Measurements from ENCODE around the gene TSEN34.
"Not testable (repeated sequence)": the region's sequence is repeated elsewhere in the genome, so short reads cannot be mapped to it uniquely, and the experiment has no call there.

Gene TSEN34

GRCh38 chr19:54242234-54242633 lies 51.1 kb downstream of the TSEN34 start:
- not testable (repeated sequence) for H3K27me3 ChIP-seq (ENCODE audit: insufficient read depth, low read length, poor library complexity); H3K4me2 ChIP-seq (ENCODE audit: insufficient read depth, low read length); H3K9me3 ChIP-seq (ENCODE audit: insufficient read depth, low read length, severe bottlenecking); H3K36me3 ChIP-seq (ENCODE audit: insufficient read depth, low read length); ATAC-seq (ENCODE audit: insufficient read depth, low read depth); H3K79me2 ChIP-seq (ENCODE audit: insufficient read depth, low read length); H3K4me1 ChIP-seq (ENCODE audit: insufficient read depth, low read length); H3K4me3 ChIP-seq (ENCODE audit: low read depth in 1 of 2, low read length in 2 of 2); H4K20me1 ChIP-seq (ENCODE audit: insufficient read depth, low read length); H3K27ac ChIP-seq (ENCODE audit: low read length); DNase-seq; H2AFZ ChIP-seq (ENCODE audit: low read depth, low read length); H3K9ac ChIP-seq (ENCODE audit: low read depth, low read length)

- H3K36me3 ChIP-seq (ENCODE audit: insufficient read depth, low read length); DNase-seq; H3K27ac ChIP-seq (ENCODE audit: low read length); H3K4me3 ChIP-seq (ENCODE audit: low read depth in 1 of 2, low read length in 2 of 2); H3K27me3 ChIP-seq (ENCODE audit: insufficient read depth, low read length, poor library complexity); ATAC-seq (ENCODE audit: insufficient read depth, low read depth); H3K79me2 ChIP-seq (ENCODE audit: insufficient read depth, low read length); H3K9me3 ChIP-seq (ENCODE audit: insufficient read depth, low read length, severe bottlenecking); H3K4me1 ChIP-seq (ENCODE audit: insufficient read depth, low read length); H4K20me1 ChIP-seq (ENCODE audit: insufficient read depth, low read length); H3K9ac ChIP-seq (ENCODE audit: low read depth, low read length); H3K4me2 ChIP-seq (ENCODE audit: insufficient read depth, low read length); H2AFZ ChIP-seq (ENCODE audit: low read depth, low read length): not testable (repeated sequence)
Observed at GRCh38 chr19:54242646-54243045, 51.5 kb downstream of the TSEN34 start, which contains the start of gene LILRA6. TSS of gene LILRA6 (minus strand) at chr19:54242790.

GRCh38 chr19:54243809-54244208 lies 52.7 kb downstream of the TSEN34 start:
- DNase-seq; ATAC-seq (ENCODE audit: insufficient read depth, low read depth); H3K4me3 ChIP-seq (ENCODE audit: low read depth in 1 of 2, low read length in 2 of 2); H3K36me3 ChIP-seq (ENCODE audit: insufficient read depth, low read length); H3K4me1 ChIP-seq (ENCODE audit: insufficient read depth, low read length); H3K79me2 ChIP-seq (ENCODE audit: insufficient read depth, low read length); H3K4me2 ChIP-seq (ENCODE audit: insufficient read depth, low read length); H3K9ac ChIP-seq (ENCODE audit: low read depth, low read length); H2AFZ ChIP-seq (ENCODE audit: low read depth, low read length); H3K9me3 ChIP-seq (ENCODE audit: insufficient read depth, low read length, severe bottlenecking); H3K27ac ChIP-seq (ENCODE audit: low read length); H3K27me3 ChIP-seq (ENCODE audit: insufficient read depth, low read length, poor library complexity); H4K20me1 ChIP-seq (ENCODE audit: insufficient read depth, low read length): not testable (repeated sequence)

Data from DND-41 (cell line).